HL-60/S4 treated with retinoic acid at 250 ng/mL for 4 days and 3 days (cell line): ENCODE measurements around the gene FAM78B.

Source experiments
- in situ Hi-C: fragments of 300-500 bp; cut with MboI; formaldehyde crosslinking; loops from 2 replicates; pipeline ENCODE4 v1.7.0; 2022; ENCODE audit warnings: low sequenced_read_pairs

FAM78B gene

GRCh38 chr1:166166698-166167571 lies at the start of gene FAM78B:
TSS of gene FAM78B (minus strand) at chr1:166167001. CDS start at chr1:166166248, 753 bp downstream.
- in situ Hi-C loops: no loop called here

GRCh38 chr1:166202546-166202945 lies 35.7 kb upstream of the FAM78B start:
- in situ Hi-C loops: no loop called here

GRCh38 chr1:166200743-166201142 lies 33.9 kb upstream of the FAM78B start:
- in situ Hi-C loops: no loop called here

GRCh38 chr1:166197597-166197996 lies 30.8 kb upstream of the FAM78B start:
- in situ Hi-C loops: no loop called here

- in situ Hi-C loops: no loop called here
Measured at GRCh38 chr1:166197141-166197540, 30.3 kb upstream of the FAM78B start.

GRCh38 chr1:166193057-166193698 lies 26.4 kb upstream of the FAM78B start:
- in situ Hi-C loops: no loop called here

- in situ Hi-C loops: no loop called here
Measured at GRCh38 chr1:166190400-166190799, 23.6 kb upstream of the FAM78B start.

GRCh38 chr1:166189126-166189525 lies 22.3 kb upstream of the FAM78B start:
- in situ Hi-C loops: no loop called here

- in situ Hi-C loops: no loop called here
Measured at GRCh38 chr1:166185526-166185925, 18.7 kb upstream of the FAM78B start.

- in situ Hi-C loops: no loop called here
Measured at GRCh38 chr1:166184897-166185296, 18.1 kb upstream of the FAM78B start.

- in situ Hi-C loops: no loop called here
Measured at GRCh38 chr1:166184012-166184411, 17.2 kb upstream of the FAM78B start.

GRCh38 chr1:166182281-166182680 lies 15.5 kb upstream of the FAM78B start:
- in situ Hi-C loops: no loop called here

- in situ Hi-C loops: no loop called here
Measured at GRCh38 chr1:166176416-166176815, 9.6 kb upstream of the FAM78B start.

- in situ Hi-C loops: no loop called here
Measured at GRCh38 chr1:166175032-166175431, 8.2 kb upstream of the FAM78B start.

- in situ Hi-C loops: no loop called here
Measured at GRCh38 chr1:166174108-166174507, 7.3 kb upstream of the FAM78B start.

GRCh38 chr1:166172106-166172505 lies 5.3 kb upstream of the FAM78B start:
- in situ Hi-C loops: no loop called here

- in situ Hi-C loops: no loop called here
Measured at GRCh38 chr1:166170726-166171125, 3.9 kb upstream of the FAM78B start.

- in situ Hi-C loops: no loop called here
Measured at GRCh38 chr1:166170075-166170474, 3.3 kb upstream of the FAM78B start.

- in situ Hi-C loops: no loop called here
Measured at GRCh38 chr1:166169182-166169581, 2.4 kb upstream of the FAM78B start.

- in situ Hi-C loops: no loop called here
Measured at GRCh38 chr1:166167572-166167925, 748 bp upstream of the FAM78B start.

- in situ Hi-C loops: no loop called here
Measured at GRCh38 chr1:166166329-166166697, 488 bp downstream of the FAM78B start.

GRCh38 chr1:166165661-166166328 lies 1.0 kb downstream of the FAM78B start:
- in situ Hi-C loops: no loop called here
